Cerebellar cortex (tissue), 1 donor: ENCODE data around the gene SUN1.
"Not testable (repeated sequence)": the region's sequence is repeated elsewhere in the genome, so short reads cannot be mapped to it uniquely, and the experiment has no call there.

ENCODE experiments used
- DNase-seq: peaks from one replicate; pipeline ENCODE4 v3.0.0-alpha.2; 2015; ENCODE audit warnings: low spot score

Gene SUN1

DNA sequence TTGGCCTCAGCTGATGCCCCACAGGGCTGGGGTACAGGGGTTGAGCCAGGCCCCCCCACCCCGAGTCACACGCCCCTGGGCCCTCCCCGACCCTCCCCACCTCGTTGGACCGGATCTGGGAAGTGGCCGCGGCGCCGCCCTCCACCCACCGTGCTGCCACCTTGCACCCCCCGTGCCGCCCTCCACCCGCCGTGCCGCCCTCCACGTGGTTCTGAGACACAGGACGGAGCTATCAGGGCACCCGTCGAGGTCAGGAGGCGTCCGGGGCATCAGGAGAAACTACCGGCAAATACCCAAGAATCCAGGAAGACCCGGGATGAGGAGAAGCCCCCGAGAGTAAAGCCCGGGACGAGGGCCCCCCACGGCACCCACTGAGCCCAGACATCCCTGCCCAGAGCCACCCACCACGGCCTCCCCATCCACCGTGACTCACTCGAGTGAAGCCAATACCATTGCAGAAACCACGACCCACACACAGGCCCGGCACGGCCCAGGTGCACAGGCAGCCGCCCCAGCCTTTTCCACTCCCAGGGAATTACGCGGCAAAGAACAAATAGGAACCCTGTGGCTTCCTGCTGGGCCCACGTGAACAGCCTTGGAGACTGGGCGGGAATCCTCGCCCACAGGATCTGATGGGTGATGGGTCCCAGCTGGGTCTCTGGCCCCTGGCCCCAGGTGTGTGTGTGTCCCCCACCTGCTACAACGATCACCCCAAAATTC lies 88.2 kb downstream of the SUN1 start:
- DNase-seq = no peak

DNA sequence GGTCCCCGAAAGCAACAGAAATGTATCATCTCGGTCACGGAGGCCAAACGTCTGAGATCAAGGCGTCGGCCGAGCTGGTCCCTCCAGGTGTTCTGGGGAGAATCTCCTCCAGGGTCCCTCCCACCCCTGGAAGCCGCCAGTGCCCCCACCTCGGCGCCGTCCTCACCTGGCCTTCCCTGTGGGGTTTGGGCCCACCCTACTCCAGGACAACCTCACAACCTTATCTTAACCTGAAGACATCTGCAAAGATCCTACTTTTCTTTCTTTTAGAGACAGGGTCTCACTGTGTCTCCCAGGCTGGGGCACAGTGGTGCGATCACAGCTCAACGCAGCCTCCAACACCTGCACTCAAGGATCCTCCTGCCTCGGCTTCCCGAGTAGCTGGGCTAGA lies 88.8 kb downstream of the SUN1 start:
- DNase-seq = no peak

DNA sequence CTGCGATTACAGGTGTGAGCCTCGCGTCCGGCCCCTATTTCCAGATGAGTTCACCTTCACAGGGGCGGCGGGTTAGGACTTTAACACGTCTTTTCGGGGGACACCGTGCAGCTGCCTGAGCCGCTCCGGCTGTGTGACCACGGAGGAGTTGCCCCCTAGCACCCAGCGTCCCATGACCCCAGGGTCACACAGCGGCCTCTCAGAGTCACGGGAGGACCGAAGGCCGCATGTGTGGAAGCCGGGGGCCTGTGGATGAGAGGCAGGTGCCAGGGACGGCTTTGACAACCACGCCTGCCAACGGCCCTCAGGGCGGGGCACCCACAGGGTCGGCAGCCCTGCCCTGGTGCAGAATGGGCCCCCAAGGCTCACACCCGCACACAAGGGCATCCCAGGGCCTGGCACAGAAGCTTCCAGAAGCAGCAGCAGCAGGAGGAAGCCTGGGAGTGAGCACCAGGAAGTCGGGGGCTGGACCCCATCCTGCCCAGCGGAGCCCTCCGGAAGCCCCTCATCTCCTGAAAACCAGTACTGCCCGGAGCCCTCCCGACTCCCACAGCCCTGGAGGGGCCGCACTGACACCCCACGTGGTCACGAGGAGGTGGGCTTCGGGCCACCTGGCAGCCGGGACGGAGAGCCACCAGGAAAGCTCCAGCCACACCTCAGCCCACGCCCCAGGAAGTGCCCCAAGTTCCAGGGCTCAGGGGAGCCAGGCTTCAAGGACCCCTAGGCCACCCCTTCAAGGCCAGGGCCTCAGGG lies 89.5 kb downstream of the SUN1 start:
- DNase-seq = no peak

DNA sequence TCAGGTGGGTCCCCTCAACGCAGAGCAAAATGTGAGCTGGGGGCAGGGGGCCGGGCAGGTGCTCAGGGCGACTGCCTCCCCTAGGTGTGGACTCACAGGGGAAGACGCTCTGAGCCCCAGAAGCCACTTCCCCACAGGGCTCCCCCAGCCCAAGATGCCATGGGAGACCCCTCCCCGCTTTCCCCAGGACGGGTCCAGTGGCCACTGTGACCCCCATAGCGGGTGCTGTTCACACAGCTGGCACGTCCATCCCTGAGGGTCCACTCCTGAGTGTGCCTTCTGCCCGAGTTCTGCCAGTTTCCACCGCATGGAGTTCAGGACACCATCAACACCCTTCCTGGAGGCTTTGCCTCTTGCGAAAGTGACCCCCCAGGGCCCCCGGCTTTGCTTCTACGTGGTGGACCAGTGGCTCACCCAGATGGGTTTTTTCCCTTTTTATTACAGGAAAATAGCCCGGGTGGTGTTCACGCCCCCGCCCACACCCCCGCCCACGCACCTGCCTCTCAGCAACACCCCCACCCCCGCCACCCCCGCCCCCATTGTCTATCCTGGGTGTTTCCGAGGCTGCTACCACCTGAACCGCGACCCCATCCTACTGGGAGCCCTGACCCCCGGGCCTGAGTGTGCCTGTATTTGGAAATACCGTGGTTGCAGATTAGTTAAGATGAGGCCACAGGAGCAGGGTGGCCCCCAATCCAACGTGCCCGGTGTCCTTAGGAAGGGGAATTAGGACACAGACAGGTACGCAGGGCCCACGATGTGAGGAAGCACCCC lies 90.2 kb downstream of the SUN1 start:
- DNase-seq = no peak

DNA sequence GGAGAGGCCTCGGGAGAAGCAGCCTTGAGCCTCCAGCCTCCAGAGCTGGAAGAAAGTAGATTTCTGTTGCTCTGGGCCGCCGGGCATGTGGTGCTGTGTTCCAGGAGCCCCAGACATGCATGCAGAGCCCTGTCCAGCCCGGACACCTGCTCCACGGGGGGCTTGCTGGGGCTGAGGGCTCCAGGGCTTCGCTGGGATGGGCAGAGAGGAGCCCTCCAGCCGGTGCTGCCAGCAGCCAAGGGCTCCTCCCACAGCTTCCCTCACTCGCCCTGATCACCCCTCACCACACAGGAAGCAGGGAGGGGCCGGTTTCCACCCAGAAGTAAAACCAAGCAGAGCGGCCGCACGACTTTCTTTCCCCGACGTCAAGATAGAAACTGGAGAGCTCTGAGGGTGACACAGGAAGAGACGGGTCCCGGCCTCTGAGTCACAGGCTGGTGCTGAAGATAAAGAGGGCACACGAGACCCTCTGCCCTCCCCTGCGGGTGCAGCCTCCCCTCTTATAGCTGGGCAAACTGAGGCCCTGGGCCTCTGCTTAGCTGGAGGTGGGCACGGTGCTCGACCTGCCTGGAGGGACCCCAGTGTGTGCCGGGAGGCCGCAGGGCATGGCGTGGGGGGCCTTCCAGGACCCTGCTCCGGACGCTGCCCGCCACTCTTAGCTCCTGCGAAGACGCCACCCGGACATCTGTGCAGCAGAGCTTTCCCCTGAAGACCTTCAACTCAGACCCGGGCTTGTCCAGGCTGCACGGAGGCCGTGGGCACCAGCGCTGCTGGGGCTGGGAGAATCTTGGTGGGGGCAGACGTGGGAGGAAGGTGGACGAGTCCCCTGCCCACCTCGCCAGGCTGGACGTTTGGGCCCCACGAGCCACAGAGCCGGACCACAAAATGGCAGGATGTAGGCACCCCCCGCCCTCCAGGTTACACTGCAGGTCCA lies 91.1 kb downstream of the SUN1 start:
- no peak for DNase-seq

DNA sequence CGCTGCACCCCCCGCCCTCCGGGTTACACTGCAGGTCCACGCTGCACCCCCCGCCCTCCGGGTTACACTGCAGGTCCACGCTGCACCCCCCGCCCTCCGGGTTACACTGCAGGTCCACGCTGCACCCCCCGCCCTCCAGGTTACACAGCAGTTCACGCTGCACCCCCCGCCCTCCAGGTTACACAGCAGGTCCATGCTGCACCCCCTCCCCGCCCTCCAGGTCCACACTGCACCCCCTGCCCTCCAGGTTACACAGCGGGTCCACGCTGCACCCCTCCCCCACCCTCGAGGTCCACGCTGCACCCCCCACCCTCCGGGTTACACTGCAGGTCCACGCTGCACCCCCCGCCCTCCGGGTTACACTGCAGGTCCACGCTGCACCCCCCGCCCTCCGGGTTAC lies 91.8 kb downstream of the SUN1 start:
- DNase-seq = not testable (repeated sequence)
